Measurements from ENCODE around the gene IRF3.

DNA sequence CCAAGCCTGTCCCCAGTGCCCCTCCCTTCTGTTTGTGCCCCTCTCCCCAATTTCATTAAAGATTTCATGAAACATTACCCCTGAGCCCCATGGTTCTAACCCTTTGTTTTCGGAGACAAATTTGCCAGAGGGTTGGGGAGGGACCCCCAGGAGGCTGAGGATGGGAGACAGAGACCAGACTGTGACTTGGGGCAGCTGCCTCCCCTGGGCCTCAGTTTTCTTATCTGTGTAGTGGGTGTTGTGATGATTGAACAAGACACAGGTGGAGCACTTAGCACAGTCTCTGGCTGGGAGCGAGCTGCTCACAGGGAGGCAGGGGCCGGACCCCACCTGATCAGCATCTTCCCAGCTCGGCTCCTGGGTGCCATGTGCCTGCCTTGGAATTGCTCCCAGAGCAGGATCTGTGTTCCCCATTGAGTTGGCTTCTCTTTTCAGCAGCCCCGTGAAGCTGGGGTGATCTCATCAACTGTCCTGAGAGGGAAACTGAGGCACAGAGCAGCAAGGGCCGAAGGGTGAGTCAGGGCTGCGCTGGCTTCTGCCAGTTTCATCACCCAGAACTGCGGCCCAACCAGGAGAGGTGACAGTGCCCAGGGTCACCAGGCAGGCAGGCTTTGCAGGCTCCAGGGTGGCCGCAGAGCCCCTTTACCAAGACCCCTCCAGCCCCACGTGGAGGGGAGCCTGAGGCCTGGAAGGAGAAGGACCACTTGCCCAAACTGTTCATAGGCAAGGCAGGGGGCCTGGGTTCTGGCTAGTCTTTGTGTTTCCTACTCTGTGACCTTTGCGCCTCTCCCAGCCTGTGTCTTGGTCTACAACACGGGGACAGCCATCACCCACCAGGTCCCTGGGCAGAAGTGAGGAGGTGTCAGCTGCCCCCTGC lies 6.9 kb downstream of the IRF3 start:
- TF ChIP-seq, protein P1, sequence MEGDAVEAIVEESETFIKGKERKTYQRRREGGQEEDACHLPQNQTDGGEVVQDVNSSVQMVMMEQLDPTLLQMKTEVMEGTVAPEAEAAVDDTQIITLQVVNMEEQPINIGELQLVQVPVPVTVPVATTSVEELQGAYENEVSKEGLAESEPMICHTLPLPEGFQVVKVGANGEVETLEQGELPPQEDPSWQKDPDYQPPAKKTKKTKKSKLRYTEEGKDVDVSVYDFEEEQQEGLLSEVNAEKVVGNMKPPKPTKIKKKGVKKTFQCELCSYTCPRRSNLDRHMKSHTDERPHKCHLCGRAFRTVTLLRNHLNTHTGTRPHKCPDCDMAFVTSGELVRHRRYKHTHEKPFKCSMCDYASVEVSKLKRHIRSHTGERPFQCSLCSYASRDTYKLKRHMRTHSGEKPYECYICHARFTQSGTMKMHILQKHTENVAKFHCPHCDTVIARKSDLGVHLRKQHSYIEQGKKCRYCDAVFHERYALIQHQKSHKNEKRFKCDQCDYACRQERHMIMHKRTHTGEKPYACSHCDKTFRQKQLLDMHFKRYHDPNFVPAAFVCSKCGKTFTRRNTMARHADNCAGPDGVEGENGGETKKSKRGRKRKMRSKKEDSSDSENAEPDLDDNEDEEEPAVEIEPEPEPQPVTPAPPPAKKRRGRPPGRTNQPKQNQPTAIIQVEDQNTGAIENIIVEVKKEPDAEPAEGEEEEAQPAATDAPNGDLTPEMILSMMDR (IDR thresholded peaks at IDR 0.05) = no peak
- TF ChIP-seq POLR2A (IDR thresholded peaks at IDR 0.05) = no peak

Measured in transverse colon (tissue), 3 donors.